H1 (cell line): ENCODE results near the gene LTBR. TPM values are rescaled to one million over a fixed set of nuclear protein-coding genes. Genes with fewer than 3 reads are reported as not detected.

Source experiments
- CTCF ChIA-PET: fragments of 300-600 bp; sonication (Branson Sonifier 250); formaldehyde crosslinking; loops from one replicate; lab custom pipeline; 2021; ENCODE audit not compliant: partially characterized antibody; lab: Charles Lee
- POLR2A ChIA-PET: fragments of 300-600 bp; sonication (Branson Sonifier 250); formaldehyde crosslinking; loops from one replicate; lab custom pipeline; 2021; ENCODE audit warnings: inconsistent platforms; ENCODE audit not compliant: partially characterized antibody; lab: Charles Lee
- DNase-seq, 2 experiments: peaks; one replicate each; pipeline versions ENCODE4 v3.0.0 to v3.0.0-alpha.2; 2010 to 2022; ENCODE audit warnings: low spot score in 2 of 2, low read depth in 1 of 2, mixed read lengths in 1 of 2
- FAIRE-seq: peaks from 2 replicates; lab custom pipeline; 2011; peaks lifted over from hg19 to GRCh38; lab: Jason Lieb, UNC
- H2AFZ ChIP-seq: 2 replicates; pipeline ENCODE4 v1.8.1; 2012; ENCODE audit warnings: low read length, inconsistent platforms
- H2AK5ac ChIP-seq: 2 replicates; pipeline ENCODE4 v1.6.1; 2013; ENCODE audit warnings: low read depth, low read length
- H2BK120ac ChIP-seq: replicated peaks from 2 replicates; pipeline ENCODE3; 2013; ENCODE audit warnings: low read depth, low read length, inconsistent platforms
- H2BK12ac ChIP-seq: 2 replicates; pipeline ENCODE4 v1.6.1; 2013; ENCODE audit warnings: low read depth, low read length
- H2BK15ac ChIP-seq: 2 replicates; pipeline ENCODE4 v1.6.1; 2013; ENCODE audit warnings: low read length
- H2BK20ac ChIP-seq: 2 replicates; pipeline ENCODE4 v1.6.1; 2013; ENCODE audit warnings: low read length
- H2BK5ac ChIP-seq: 2 replicates; pipeline ENCODE4 v1.6.1; 2013; ENCODE audit warnings: low read depth, low read length
- H3K14ac ChIP-seq: 2 replicates; pipeline ENCODE4 v1.6.1; 2013; ENCODE audit warnings: inconsistent platforms; ENCODE audit not compliant: insufficient read length
- H3K18ac ChIP-seq: 2 replicates; pipeline ENCODE4 v1.6.1; 2013; ENCODE audit warnings: low read length; ENCODE audit errors: extremely low read depth
- H3K23ac ChIP-seq: 2 replicates; pipeline ENCODE4 v1.6.1; 2013; ENCODE audit warnings: inconsistent platforms; ENCODE audit not compliant: insufficient read length
- H3K23me2 ChIP-seq: 2 replicates; pipeline ENCODE4 v1.6.1; 2013; ENCODE audit warnings: low read depth, low read length
- H3K27ac ChIP-seq: 2 replicates; pipeline ENCODE4 v1.6.1; 2011; ENCODE audit warnings: low read depth, low read length, inconsistent platforms
- H3K27me3 ChIP-seq, 4 experiments: replicated peaks in 1 of 4; 1 replicate in 1 of 4; 2 replicates in 3 of 4; pipeline versions ENCODE4 v1.6.1 to v1.8.1; 2011 to 2013; ENCODE audit warnings: low read length in 3 of 4, mild to moderate bottlenecking in 3 of 4, inconsistent platforms in 2 of 4, mixed read lengths in 2 of 4, moderate library complexity in 1 of 4; ENCODE audit not compliant: control insufficient read depth in 3 of 4, insufficient read depth in 3 of 4; ENCODE audit errors: extremely low read depth in 1 of 4
- H3K36me3 ChIP-seq, 4 experiments: 2 replicates each; pipeline versions ENCODE4 v1.6.1 to v1.8.1; 2011 to 2013; ENCODE audit warnings: mild to moderate bottlenecking in 4 of 4, low read length in 3 of 4, moderate library complexity in 2 of 4, control low read depth in 1 of 4, inconsistent platforms in 1 of 4; ENCODE audit not compliant: insufficient read depth in 4 of 4, control insufficient read depth in 2 of 4
- H3K4ac ChIP-seq: replicated peaks from 2 replicates; pipeline ENCODE3; 2013; ENCODE audit warnings: low read length, low read depth, mixed read lengths, inconsistent platforms; ENCODE audit not compliant: insufficient read length
- H3K4me1 ChIP-seq, 4 experiments: replicated peaks in 1 of 4; 1 replicate in 1 of 4; 2 replicates in 3 of 4; pipeline versions ENCODE4 v1.6.1 to v1.8.1; 2011 to 2013; ENCODE audit warnings: low read length in 3 of 4, inconsistent platforms in 2 of 4, mixed read lengths in 1 of 4; ENCODE audit not compliant: insufficient read depth in 4 of 4, control insufficient read depth in 3 of 4
- H3K4me2 ChIP-seq, 2 experiments: 2 replicates each; pipeline versions ENCODE4 v1.6.1 to v1.8.1; 2011 to 2013; ENCODE audit warnings: low read depth in 2 of 2, low read length in 2 of 2, control low read depth in 1 of 2, inconsistent platforms in 1 of 2, mild to moderate bottlenecking in 1 of 2; ENCODE audit not compliant: insufficient read depth in 1 of 2
- H3K4me3 ChIP-seq, 4 experiments: fragments of 200-600, 300-600 bp in 1 of 4; sonication (generic), shearing (Covaris generic), sonication (Bioruptor Twin) in 1 of 4; 2 replicates each; pipeline versions ENCODE4 v1.5.1 to v1.8.1; 2011 to 2016; ENCODE audit warnings: low read length in 4 of 4, low read depth in 3 of 4, control low read depth in 2 of 4, inconsistent platforms in 2 of 4, mild to moderate bottlenecking in 2 of 4, mixed read lengths in 1 of 4, moderate library complexity in 1 of 4; ENCODE audit not compliant: insufficient read depth in 2 of 4; ENCODE audit errors: extremely low read depth in 1 of 4
- H3K56ac ChIP-seq: replicated peaks from 2 replicates; pipeline ENCODE3; 2013; ENCODE audit warnings: low read depth, mild to moderate bottlenecking, mixed read lengths, low read length, inconsistent platforms; ENCODE audit not compliant: insufficient read length
- H3K79me1 ChIP-seq: 2 replicates; pipeline ENCODE4 v1.6.1; 2013; ENCODE audit warnings: low read depth, low read length, control low read depth
- H3K79me2 ChIP-seq, 2 experiments: 2 replicates each; pipeline versions ENCODE4 v1.6.1 to v1.8.1; 2012 to 2013; ENCODE audit warnings: low read length in 2 of 2, mild to moderate bottlenecking in 2 of 2, inconsistent platforms in 1 of 2; ENCODE audit not compliant: insufficient read depth in 2 of 2, control insufficient read depth in 1 of 2
- H3K9ac ChIP-seq, 4 experiments: replicated peaks in 1 of 4; 1 replicate in 1 of 4; 2 replicates in 3 of 4; pipeline versions ENCODE4 v1.6.1 to v1.8.1; 2011 to 2013; ENCODE audit warnings: low read depth in 3 of 4, low read length in 3 of 4, control low read depth in 2 of 4, mild to moderate bottlenecking in 2 of 4, moderate library complexity in 2 of 4, inconsistent platforms in 1 of 4; ENCODE audit errors: extremely low read depth in 1 of 4
- H3K9me3 ChIP-seq, 2 experiments: 2 replicates each; pipeline versions ENCODE4 v1.6.1 to v1.8.1; 2012 to 2013; ENCODE audit warnings: mild to moderate bottlenecking in 2 of 2, moderate library complexity in 2 of 2, control low read depth in 1 of 2, inconsistent platforms in 1 of 2, low read depth in 1 of 2, low read length in 1 of 2, mixed read lengths in 1 of 2; ENCODE audit not compliant: insufficient read depth in 2 of 2
- H4K20me1 ChIP-seq, 2 experiments: replicated peaks in 1 of 2; 2 replicates each; pipeline versions ENCODE3 to v1.8.1; 2011 to 2013; ENCODE audit warnings: inconsistent platforms in 2 of 2, low read length in 2 of 2, mild to moderate bottlenecking in 1 of 2; ENCODE audit not compliant: insufficient read depth in 2 of 2, control insufficient read depth in 1 of 2
- H4K5ac ChIP-seq: 2 replicates; pipeline ENCODE4 v1.6.1; 2013; ENCODE audit warnings: low read length, low read depth, mixed read lengths, inconsistent platforms; ENCODE audit not compliant: insufficient read length
- H4K8ac ChIP-seq: 2 replicates; pipeline ENCODE4 v1.8.0; 2013; ENCODE audit warnings: mild to moderate bottlenecking, moderate library complexity, low read length, inconsistent platforms; ENCODE audit not compliant: insufficient read depth; ENCODE audit errors: extremely low read depth
- H4K91ac ChIP-seq: replicated peaks from 2 replicates; pipeline ENCODE3; 2013; ENCODE audit warnings: low read length, mixed read lengths, inconsistent platforms; ENCODE audit not compliant: insufficient read length
- CBX5 ChIP-seq: fragments of 300-800, 300-1000 bp; sonication (generic); IDR thresholded peaks from 2 replicates; pipeline ENCODE4 v1.7.1; 2016; ENCODE audit warnings: antibody characterized with exemption, low read length, low read depth
- CEBPB ChIP-seq: IDR thresholded peaks from 2 replicates; pipeline ENCODE4 v1.6.1; 2012; ENCODE audit warnings: low read depth, low read length
- CTCF ChIP-seq, 3 experiments: IDR thresholded peaks; 1 replicate in 2 of 3; 2 replicates in 1 of 3; pipeline versions ENCODE4 v1.5.1 to v1.6.1; 2011; ENCODE audit warnings: low read length in 3 of 3, mild to moderate bottlenecking in 3 of 3, inconsistent platforms in 2 of 3, low read depth in 1 of 3, moderate library complexity in 1 of 3; ENCODE audit not compliant: insufficient read depth in 1 of 3; ENCODE audit errors: control extremely low read depth in 1 of 3
- EZH2 ChIP-seq: fragments of 200-600 bp; sonication (generic); IDR thresholded peaks from 2 replicates; pipeline ENCODE4 v1.7.1; 2012; ENCODE audit warnings: low read depth, mild to moderate bottlenecking, moderate library complexity, low read length, inconsistent platforms; ENCODE audit not compliant: severe bottlenecking
- JUND ChIP-seq: IDR thresholded peaks from 2 replicates; pipeline ENCODE4 v1.6.1; 2011; ENCODE audit warnings: mild to moderate bottlenecking, improper control_type of control experiment, low read length
- NRF1 ChIP-seq: IDR thresholded peaks from 2 replicates; pipeline ENCODE4 v1.6.1; 2011; ENCODE audit warnings: mild to moderate bottlenecking, low read depth, low read length, improper control_type of control experiment
- RFX5 ChIP-seq: IDR thresholded peaks from 2 replicates; pipeline ENCODE4 v1.6.1; 2011; ENCODE audit warnings: low read depth, low read length, improper control_type of control experiment, borderline replicate concordance
- SAP30 ChIP-seq: fragments of 300-600 bp; sonication (generic); IDR thresholded peaks from 2 replicates; pipeline ENCODE4 v1.7.1; 2012; ENCODE audit warnings: low read length, moderate library complexity, mild to moderate bottlenecking, inconsistent platforms; ENCODE audit not compliant: insufficient read depth, insufficient replicate concordance
- SIRT6 ChIP-seq: IDR thresholded peaks from one replicate; pipeline ENCODE4 v1.7.1; 2012; ENCODE audit warnings: low read length, inconsistent platforms
- TAF1 ChIP-seq: IDR thresholded peaks from 2 replicates; pipeline ENCODE4 v1.6.1; 2011; ENCODE audit warnings: mild to moderate bottlenecking, low read depth, low read length
- WGBS, 2 experiments: shearing (Covaris generic) in 1 of 2; methylation state at CpG; one replicate each; pipeline versions ENCODE4 v1.1.6 to v1.1.7; 2013 to 2015; ENCODE audit warnings: low lambda C conversion rate in 2 of 2, mixed read lengths in 2 of 2, inconsistent platforms in 1 of 2, low coverage in 1 of 2, missing lambda C conversion rate in 1 of 2; ENCODE audit not compliant: insufficient replicate concordance in 2 of 2, insufficient coverage in 1 of 2, insufficient read length in 1 of 2; ENCODE audit errors: extremely low coverage in 1 of 2, missing lambda C conversion rate in 1 of 2; 5-methylcytosine and 5-hydroxymethylcytosine counted together
- polyA plus RNA-seq, 7 experiments: library from polyadenylated mRNA; depleted of rRNA in 3 of 7; stranded (reverse) in 5 of 7; unstranded in 2 of 7; fragments of >200 nt in 5 of 7; fragments of 200-250 nt in 2 of 7; gene quantifications; 1 replicate in 5 of 7; 2 replicates in 1 of 7; 4 replicates in 1 of 7; pipeline versions ENCODE4 v1.2.1 to v1.2.3, GENCODE V29; 2011 to 2013; ENCODE audit warnings: missing spikeins in 2 of 7, mixed read lengths in 2 of 7
- total RNA-seq: library from RNA; stranded (reverse); fragmentation: NEBNext Ultra II Directional; extraction: Animal tissue kit (Norgen Biotek cat#: 25700); gene quantifications from 2 replicates; pipeline ENCODE4 v1.2.1, GENCODE V29; 2021

Gene LTBR
- total and polyA plus RNA-seq, 2 of the 8 experiments (the other 6 are each of a cell fraction or from before 2014, with no cell fraction given) = 5.1 to 6.3 TPM

- POLR2A ChIA-PET = interaction anchor here (0.5 to 17.5 kb wide), 12 partner anchors 2 to 381 kb away, joined by 3 to 286 read pairs (median 12); partner anchors contain the start of genes SCNN1A, TAPBPL and TNFRSF1A
- Histone ChIP-seq H4K20me1 (peaks cover 0 to 4% of the 10 kb centered on the region in 2 experiments), H3K18ac (peak overlapping the region; percentile 84), H3K4me2 (peak overlapping the region; percentile 62 to 87; a peak in 2 of 4 replicates), H4K91ac (no peak overlapping the region), H3K4ac (peak overlapping the region; percentile 1), H4K8ac (no peak overlapping the region), H3K9ac (no peak overlapping the region), H2BK15ac (peak overlapping the region; percentile 65; the same call in 1 of the 2 replicates), H3K4me3 (no peak overlapping the region), H3K23ac (no peak overlapping the region), H3K79me2 (peaks cover 2 to 53% of the 10 kb centered on the region in 2 experiments), H3K9me3 (no peaks in the 10 kb centered on the region), H2BK5ac (peak overlapping the region; percentile 93), H2AFZ (no peak overlapping the region), H3K27ac (peak overlapping the region; percentile 88), H2BK12ac (peak overlapping the region; percentile 95), H3K27me3 (no peaks in the 10 kb centered on the region), H3K56ac (no peak overlapping the region), H3K36me3 (peaks cover 12 to 29% (median 18%) of the 10 kb centered on the region in 4 experiments; a peak in 5 of 8 replicates), H3K14ac (no peak overlapping the region), H3K4me1 (peaks cover 19 to 44% (median 28%) of the 10 kb centered on the region in 4 experiments), H4K5ac (no peak overlapping the region), H3K79me1 (peaks cover 5% of the 10 kb centered on the region; the same call in 1 of the 2 replicates), H2BK120ac (no peak overlapping the region), H3K23me2 (peaks cover 8% of the 10 kb centered on the region; the same call in 1 of the 2 replicates), H2BK20ac (peak overlapping the region; percentile 35; the same call in 1 of the 2 replicates), H2AK5ac (peak overlapping the region; percentile 68; the same call in 1 of the 2 replicates)
- DNase-seq = no peak
- FAIRE-seq = no peak
- TF ChIP-seq RFX5 (no peak), TAF1 (no peak), CBX5 (no peak), NRF1 (no peak), CEBPB (no peak), JUND (no peak), SAP30 (no peak), SIRT6 (no peak), CTCF (IDR thresholded peaks at IDR 0.05; ENCODE audit: control extremely low read depth in 1 of 3, insufficient read depth in 1 of 3, low read depth in 1 of 3, low read length in 3 of 3) (no peak), EZH2 (no peak)
- CTCF ChIA-PET = interaction anchor here (0.6 to 11.4 kb wide), 22 partner anchors 8 to 204 kb away, joined by 3 to 109 read pairs (median 4); partner anchors contain the start of gene SCNN1A
- 74% methylated on average over 13 of the region's 13 CpGs; no CpG with 5 or more reads in 1 of the 2 experiments for WGBS, 2 experiments
Measured at GRCh38 chr12:6334940-6335450, 49.0 kb upstream of the LTBR start.
